ENCODE measurements around the gene ELF2. TPM values are rescaled to one million over a fixed set of nuclear protein-coding genes. Genes with fewer than 3 reads are reported as not detected.
"Not testable (repeated sequence)": the region's sequence is repeated elsewhere in the genome, so short reads cannot be mapped to it uniquely, and the experiment has no call there.

The ELF2 gene
- total RNA-seq, 1 donor from 2014 or later = 38.0 TPM

DNA sequence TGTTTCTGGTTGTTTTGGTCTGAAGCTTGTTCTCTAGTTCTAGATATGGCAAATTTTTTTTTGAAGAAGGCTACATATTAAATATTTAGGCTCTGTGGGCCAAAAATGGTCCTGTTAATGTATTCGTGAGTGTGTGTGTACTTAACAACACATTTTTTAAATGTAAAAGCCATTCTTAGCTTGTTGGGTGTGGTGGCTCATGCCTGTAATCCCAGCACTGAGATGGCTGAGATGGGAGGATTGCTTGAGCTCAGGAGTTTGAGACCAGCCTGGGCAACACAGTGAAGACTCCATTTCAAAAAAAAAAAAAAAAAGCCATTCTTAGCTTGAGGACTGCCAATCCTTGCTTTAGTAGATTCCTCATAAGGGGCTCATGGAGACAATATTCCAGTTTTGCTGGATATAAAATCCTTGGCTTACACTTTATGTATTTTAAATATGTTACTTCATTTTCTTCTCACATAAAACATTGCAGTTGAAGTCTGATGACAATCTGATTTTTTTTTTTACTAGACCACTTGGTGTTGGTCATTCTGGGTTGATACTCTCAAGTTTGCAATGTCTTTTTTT, 138.1 kb downstream of the ELF2 start:
- intact Hi-C loops (cut with DNase I) = loop anchor here (10.0 kb wide), 2 partner anchors 466 to 516 kb away; partner anchors contain the start of gene SETD7

DNA sequence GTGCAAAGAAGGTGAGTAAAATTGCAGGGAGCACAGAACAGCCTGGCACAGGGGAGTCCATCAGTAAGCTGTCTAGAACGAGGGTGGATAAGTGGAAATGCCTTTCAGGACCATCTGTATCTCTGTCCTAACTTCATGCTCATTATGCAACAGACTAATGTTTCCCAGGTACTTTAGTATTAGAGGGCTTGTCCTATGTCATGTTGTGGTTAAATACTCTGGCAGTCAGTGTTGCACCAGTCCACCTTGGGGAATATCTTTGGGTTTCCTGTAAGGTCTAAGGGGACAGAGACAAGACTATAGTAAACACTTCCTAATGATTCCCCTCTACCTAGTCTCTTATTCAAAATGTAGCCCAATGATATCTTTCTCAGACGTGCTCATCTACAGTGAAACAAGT, 140.1 kb downstream of the ELF2 start:
- no peak for DNase-seq (ENCODE audit: missing footprints)
- intact Hi-C loops (cut with DNase I) = loop anchor here (10.0 kb wide), 2 partner anchors 468 to 518 kb away; partner anchors contain the start of gene SETD7
- ATAC-seq = no peak

More for the DNA sequence above, 138.1 kb downstream of the ELF2 start:
- ATAC-seq (no peak), DNase-seq (ENCODE audit: missing footprints) (no peak)

DNA sequence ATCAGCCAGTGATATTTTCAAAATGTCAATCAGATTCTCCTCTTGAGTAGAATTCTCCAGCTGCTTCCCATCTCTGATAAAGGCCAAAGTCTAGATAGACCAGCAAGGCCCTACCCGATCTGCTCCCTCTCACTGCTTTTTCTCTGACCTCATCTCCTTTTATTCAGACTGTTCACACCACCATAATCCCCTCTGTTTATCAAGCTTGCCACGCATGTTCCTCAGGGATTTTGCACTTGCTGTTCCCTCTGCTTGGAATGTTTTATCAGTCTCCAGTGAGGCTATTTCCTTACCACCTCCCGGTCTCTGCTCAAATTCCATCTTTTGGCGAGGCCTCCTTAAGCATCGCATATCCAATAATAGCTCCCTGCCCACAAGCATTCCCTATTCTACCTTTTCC, 141.4 kb downstream of the ELF2 start:
- intact Hi-C loops (cut with DNase I) = loop anchor here (10.0 kb wide), 2 partner anchors 469 to 519 kb away; partner anchors contain the start of gene SETD7
- ATAC-seq (no peak), DNase-seq (ENCODE audit: missing footprints) (no peak)

DNA sequence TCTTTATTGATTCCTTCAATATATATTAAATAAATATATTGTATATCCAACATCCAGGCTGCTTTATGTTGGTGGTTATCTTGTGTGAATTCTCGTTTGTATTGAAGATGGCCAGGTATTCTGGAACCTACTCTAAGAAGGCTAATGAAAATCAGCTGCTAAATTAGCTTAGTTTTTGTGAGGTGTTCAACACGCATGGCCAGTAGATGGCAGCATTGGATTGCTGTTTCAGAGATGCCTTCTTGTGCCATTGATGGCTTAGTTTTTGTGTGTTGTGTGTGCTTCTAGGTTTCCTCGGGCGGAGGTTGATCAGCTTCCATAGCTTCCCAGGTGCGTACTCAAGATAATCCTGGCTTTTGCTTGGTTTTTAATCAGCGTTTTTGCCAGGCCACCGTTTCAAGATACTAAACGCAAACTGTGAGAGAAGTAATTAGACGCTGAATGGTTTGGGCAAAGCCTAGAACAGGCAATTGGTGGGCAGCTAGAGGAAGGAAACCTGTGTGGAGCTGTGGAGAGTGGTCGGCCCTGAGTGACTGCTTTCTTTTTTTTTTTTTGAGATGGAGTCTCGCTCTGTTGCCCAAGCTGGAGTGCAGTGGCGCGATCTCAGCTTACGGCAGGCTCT, 146.3 kb downstream of the ELF2 start:
- intact Hi-C loops (cut with DNase I) = loop anchor here (1.0 to 10.0 kb wide), 5 partner anchors 54 to 524 kb away; partner anchors contain the start of genes ELF2 and SETD7
- ATAC-seq = peak; percentile 34
- no peak for DNase-seq (ENCODE audit: missing footprints)

DNA sequence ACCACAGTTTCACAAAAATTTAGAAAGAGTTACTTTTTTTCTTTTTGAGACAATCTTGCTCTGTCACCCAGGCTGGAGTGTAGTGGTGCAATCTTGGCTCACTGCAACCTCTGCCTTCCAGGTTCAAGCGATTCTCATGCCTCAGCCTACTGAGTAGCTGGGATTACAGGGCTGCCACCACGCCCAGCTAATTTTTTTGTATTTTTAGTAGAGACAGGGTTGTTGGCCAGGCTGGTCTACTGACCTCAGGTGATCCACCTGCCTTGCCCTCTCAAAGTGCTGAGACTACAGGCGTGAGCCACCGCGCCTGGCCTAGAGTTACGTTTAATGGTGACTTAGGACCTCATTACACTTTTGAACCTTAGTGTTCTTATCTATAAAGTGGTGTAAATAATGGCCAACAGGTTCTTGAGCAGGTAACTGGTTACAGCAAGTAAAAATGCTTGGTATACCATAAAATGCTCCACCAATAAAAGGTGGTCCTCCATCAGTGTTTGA, 147.1 kb downstream of the ELF2 start:
- not testable (repeated sequence) for DNase-seq (ENCODE audit: missing footprints)
- intact Hi-C loops (cut with DNase I) = loop anchor here (1.0 to 10.0 kb wide), 6 partner anchors 54 to 525 kb away; partner anchors contain the start of genes ELF2, NAA15 and SETD7

DNA sequence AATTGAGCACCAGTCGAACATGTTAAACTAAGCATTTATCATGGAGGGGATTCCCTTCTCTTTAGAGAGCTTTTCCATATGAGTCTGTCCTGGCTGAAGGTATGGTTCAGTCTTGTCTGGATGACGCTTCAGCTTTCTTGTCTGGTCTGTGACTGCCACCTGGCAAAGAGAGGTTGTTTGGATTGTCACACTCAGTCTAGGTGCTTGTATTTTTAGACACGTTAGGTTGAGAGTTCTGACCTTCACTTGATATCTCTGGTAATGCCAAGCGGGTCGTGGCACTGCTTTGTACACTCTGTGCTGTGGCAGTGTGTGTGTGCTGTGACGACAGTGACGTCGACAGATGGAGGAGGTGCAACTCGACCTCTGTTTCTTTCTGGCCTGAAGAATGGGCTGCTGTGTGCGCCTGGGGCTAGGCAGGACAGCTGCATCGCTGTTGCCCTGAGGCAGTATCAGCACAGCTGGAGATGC, 148.8 kb downstream of the ELF2 start:
- ATAC-seq (peak; percentile 90), DNase-seq (ENCODE audit: missing footprints) (peak; percentile 76)
- intact Hi-C loops (cut with DNase I) = loop anchor here (2.0 kb wide), 1 partner anchor 273 kb away; the partner anchor contains the start of gene NAA15

More for the DNA sequence above, 147.1 kb downstream of the ELF2 start:
- not testable (repeated sequence) for ATAC-seq

DNA sequence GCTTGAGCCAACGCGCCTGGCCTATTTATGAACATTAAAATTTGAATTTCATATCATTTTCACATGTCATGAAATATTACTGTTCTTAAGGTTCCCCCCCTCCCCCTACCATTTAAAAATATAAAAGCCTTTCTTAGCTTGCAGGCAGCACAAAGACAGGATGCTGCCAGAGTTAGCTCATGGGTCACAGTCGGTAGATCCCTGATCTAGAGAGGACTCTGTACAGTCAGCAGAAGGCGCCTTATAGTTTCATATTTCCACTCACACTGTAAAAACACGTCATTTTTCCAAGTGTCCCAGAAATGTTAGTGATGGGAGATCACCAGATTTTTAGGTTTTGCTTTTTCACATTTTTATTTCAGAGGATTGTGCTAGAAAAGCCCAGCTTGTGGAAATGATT, 149.2 kb downstream of the ELF2 start:
- intact Hi-C loops (cut with DNase I) = loop anchor here (2.0 kb wide), 1 partner anchor 273 kb away; the partner anchor contains the start of gene NAA15
- ATAC-seq (no peak), DNase-seq (ENCODE audit: missing footprints) (no peak)

DNA sequence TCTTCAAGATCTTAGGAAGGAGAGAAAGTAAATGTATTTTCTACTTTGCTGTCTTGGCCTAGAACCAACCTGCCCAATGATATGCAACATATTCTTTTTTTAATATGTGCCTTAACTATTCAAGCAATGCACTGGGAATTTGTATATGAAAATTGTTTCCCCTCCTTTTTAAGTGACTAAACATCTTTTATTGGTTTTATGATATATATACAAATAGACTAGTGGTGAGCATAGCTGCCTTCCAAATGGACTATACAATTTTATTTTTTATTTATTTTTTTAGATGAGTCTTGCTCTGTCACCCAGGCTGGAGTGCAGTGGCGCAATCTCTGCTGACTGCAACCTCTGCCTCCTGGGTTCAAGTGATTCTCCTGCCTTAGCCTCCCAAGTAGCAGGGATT, 151.2 kb downstream of the ELF2 start:
- intact Hi-C loops (cut with DNase I) = no loop called here
- no peak for ATAC-seq
- DNase-seq (ENCODE audit: missing footprints) = no peak

DNA sequence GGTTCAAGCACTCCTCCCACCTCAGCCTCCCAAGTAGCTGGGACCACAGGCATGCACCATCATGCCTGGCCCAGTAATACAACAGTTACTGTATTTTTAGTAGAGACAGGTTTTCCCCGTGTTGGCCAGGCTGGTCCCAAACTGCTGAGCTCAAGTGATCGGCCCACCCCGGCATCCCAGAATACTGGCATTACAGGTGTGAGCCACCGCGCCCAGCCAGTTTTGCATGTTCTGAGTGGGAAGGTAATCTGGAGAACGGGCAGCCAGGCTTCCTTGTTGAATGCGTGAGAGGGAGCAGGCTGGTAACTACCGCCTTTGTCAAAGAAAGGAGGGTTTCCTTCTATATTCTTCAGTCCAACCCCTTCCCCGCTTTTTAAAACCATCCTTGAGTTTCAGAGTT, 152.3 kb downstream of the ELF2 start:
- peak; percentile 73 for DNase-seq (ENCODE audit: missing footprints)
- intact Hi-C loops (cut with DNase I) = no loop called here
- no peak for ATAC-seq

DNA sequence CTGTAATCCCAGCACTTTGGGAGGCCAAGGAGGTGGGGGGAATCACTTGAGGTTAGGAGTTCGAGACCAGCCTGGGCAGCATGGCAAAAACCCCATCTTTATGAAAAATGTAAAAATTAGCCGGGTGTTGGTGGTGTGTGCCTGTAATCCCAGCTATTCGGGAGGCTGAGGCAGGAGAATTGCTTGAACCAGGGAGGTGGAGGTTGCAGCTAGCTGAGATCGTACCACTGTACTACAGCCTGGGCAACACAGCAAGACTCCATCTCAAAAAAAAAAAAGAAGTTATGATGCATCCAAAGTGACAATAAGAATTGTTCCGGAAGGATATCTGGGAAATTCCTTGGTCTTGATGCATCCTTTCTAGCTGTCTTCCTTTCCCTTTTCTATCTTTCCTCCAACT, 154.2 kb downstream of the ELF2 start:
- intact Hi-C loops (cut with DNase I) = no loop called here
- ATAC-seq (no peak), DNase-seq (ENCODE audit: missing footprints) (no peak)

DNA sequence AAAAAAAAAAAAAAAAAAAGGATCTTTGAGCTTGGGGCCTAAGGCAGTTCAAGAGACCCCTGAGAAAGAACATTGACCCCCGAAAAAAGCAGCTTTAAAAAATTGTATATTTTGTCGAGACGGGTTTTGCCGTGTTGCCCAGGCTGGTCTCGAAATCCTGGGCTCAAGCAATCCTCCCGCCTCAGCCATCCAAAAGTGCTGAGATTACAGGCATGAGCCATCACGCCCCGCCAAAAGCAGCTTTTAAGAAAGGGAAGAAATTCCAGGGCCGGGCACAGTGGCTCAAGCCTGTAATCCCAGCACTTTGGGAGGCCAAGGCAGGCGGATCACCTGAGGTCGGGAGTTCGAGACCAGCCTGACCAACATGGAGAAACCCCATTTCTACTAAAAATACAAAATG, 155.9 kb downstream of the ELF2 start:
- DNase-seq (ENCODE audit: missing footprints); ATAC-seq; intact Hi-C loops (cut with DNase I): not testable (repeated sequence)

DNA sequence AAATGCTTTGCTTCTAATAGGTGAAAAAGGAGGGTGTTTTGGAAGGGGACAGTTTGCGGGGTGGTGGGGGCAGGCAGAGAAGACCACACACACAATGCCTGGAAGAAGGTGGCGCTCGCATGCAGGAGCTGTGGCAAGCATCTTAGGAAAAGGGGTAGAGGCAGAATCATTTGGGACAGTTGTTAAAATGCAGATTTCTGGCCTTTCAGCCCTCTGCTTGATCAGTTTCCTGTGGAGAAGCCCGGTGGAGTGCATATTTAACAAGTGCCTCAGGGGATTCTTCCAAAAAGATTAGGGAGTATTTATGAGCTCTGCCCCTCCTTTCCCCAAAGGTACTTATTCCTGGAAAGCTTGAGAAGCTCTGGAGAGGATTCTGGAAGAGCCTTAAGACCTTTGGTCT, 156.6 kb downstream of the ELF2 start:
- ATAC-seq = no peak
- intact Hi-C loops (cut with DNase I) = no loop called here
- DNase-seq (ENCODE audit: missing footprints) = no peak

DNA sequence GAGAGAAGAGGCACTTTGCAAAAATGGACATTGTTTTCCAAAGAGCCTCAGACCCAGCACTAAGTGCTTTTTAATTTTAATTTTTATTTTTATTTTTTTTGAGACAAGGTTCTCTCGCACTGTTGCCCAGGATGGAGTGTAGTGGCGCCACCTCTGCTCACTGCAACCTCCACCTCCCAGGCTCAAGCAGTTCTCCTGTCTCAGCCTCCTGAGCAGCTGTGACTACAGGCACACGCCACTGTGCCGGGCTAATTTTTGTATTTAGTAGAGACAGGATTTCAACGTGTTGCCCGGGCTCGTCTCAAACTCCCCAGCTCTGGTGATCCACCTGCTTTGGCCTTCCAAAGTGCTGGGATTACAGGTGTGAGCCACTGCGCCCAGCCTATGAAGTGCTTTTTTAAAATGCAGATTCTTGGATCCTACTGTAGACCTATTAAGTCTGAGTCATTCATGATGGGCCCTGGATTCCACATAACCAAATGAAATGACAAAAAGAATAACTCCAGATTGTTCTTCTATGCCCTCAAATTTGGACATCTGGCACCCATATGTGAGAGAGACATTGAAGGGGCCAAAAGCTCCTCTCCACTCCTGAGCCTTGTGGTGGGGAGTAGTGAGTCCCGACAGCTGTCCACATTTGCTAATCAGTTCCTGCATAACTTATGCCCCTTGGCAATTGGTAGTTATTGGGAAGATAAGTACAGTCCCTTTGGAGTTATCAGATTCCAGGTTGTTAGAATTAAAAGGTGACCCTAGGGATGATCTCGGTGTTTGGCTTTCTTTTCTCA, 157.9 kb downstream of the ELF2 start:
- no peak for DNase-seq (ENCODE audit: missing footprints)
- intact Hi-C loops (cut with DNase I) = no loop called here
- ATAC-seq = no peak

DNA sequence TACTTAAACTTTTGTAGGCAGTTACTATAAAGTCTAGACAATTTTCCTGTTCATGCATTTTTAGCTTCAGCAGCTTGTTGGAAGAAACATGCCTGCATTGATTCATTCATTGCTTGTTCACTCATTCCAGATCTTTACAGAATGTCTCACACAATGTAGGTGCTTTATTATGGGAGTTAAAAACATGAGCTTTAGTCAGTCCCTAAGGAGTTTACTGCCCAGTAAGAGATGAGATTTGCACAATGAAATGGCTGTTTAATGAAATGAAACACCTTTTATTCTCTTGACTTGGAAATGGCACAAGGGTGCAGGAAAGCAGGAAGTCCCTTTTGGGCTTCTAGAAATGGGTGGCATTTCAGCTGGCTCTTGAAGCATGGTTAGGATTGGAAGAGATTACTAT, 158.5 kb downstream of the ELF2 start:
- no peak for DNase-seq (ENCODE audit: missing footprints)
- intact Hi-C loops (cut with DNase I) = no loop called here
- ATAC-seq = no peak

DNA sequence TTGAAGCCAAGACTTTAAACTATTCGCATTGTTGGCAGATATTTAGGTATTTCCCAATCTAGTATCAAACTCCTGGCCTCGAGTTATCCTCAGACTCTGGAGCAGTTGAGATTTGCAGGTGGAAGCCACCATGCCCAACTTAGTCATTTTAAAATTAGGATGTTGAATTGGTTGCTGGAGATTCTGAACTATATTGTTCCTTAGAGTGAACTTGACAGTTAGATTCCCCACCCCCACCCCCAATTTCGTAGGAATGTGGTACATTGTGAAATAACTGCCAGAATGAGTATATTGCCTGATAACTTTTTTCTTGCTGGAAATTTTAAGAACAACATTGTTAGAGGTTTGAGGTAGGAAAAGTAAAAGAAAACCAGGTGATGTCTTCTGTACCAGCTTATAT, 159.2 kb downstream of the ELF2 start:
- ATAC-seq (no peak), DNase-seq (ENCODE audit: missing footprints) (no peak)
- intact Hi-C loops (cut with DNase I) = no loop called here

DNA sequence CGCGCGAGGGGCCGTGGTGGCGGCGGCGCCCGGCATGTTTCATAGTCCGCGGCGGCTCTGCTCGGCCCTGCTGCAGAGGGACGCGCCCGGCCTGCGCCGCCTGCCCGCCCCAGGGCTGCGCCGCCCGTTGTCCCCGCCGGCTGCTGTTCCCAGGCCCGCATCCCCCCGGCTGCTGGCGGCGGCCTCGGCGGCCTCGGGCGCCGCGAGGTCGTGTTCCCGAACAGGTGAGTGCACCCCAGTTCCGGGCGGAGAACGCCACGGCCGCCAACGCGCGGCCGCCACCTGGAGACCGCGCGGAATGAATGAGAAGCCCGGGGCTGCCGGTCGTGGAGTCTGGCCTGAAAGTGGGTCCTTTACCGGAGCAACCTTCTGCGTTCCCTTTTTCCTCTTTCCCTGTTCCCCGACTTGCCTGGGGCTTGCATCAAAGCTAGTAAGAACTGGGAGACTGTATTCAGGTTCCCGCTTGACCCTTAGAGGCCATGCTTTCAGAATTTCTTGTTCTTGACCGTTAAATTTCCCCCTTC, 161.0 kb downstream of the ELF2 start:
- no peak for DNase-seq (ENCODE audit: missing footprints)
- intact Hi-C loops (cut with DNase I) = loop anchor here (1.0 to 2.0 kb wide), 2 partner anchors 33 to 78 kb away; no protein-coding TSS in a partner anchor

DNA sequence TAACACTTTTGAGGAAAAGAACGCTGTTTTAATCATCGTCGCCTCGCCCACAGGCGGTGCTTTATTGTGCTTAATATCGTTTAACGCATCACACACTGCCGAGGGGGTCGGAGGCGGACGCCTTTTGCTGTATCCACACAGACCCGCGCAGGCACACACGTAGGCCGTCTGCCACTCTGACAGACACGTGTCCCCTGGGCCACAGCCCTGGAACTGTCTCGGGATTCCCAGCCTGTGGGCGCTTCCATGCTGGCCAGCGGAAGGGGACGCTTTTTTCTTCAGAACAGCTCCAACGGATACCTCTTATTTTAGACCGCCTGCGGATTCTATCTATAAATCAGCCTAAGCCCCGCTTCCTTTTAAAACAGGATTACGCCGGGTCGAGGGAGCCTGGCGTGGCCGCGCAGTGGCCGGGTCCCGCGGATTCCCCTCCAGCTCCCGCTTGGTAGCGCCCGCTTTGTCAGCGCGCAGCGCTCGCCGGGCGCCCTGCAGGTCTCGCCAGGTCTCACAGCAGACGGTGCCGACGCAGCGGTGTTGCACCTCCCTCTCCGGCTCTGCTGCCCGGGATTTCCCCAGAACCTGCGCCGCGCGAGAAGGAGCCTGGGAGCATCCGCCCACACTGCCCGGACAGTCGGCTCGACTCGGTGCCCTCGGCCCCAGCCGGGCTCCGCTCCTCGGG, 161.6 kb downstream of the ELF2 start, which contains the start of gene NOCT:
Gene NOCT (plus strand): TSS at position 513 of the 679 bp plus-strand sequence. CDS start 201 bp downstream, outside the sequence.
- intact Hi-C loops (cut with DNase I) = loop anchor here (1.0 to 2.0 kb wide), 2 partner anchors 33 to 77 kb away; no protein-coding TSS in a partner anchor
- DNase-seq (ENCODE audit: missing footprints) = peak; percentile 95
- ATAC-seq = peak; percentile 96

More for the DNA sequence above, 161.0 kb downstream of the ELF2 start:
- ATAC-seq = peak; percentile 4
